Measurements from ENCODE around the gene MAP4K2. TPM values are rescaled to one million over a fixed set of nuclear protein-coding genes. Genes with fewer than 3 reads are reported as not detected.
"Not testable (repeated sequence)": the region's sequence is repeated elsewhere in the genome, so short reads cannot be mapped to it uniquely, and the experiment has no call there.

MAP4K2 gene
- total RNA-seq = 9.8 TPM

- peak; percentile 73 for DNase-seq
These were observed at the start of gene MAP4K2 for GRCh38 chr11:64803158-64803845. MAP4K2 (minus strand) TSS chr11:64803214; CDS start chr11:64803149, 65 bp downstream.

- DNase-seq = no peak
These were observed 48.9 kb upstream of the MAP4K2 start for GRCh38 chr11:64851831-64852351.

GRCh38 chr11:64850979-64851567 is 48.1 kb upstream of the MAP4K2 start:
- no peak for DNase-seq

GRCh38 chr11:64849598-64850356 is 46.8 kb upstream of the MAP4K2 start:
- DNase-seq = no peak

GRCh38 chr11:64848826-64849597 is 46.0 kb upstream of the MAP4K2 start:
- no peak for DNase-seq

GRCh38 chr11:64848214-64848825 is 45.3 kb upstream of the MAP4K2 start:
- no peak for DNase-seq

- DNase-seq = peak; percentile 74
These were observed 44.1 kb upstream of the MAP4K2 start for GRCh38 chr11:64846998-64847666.

- DNase-seq = not testable (repeated sequence)
These were observed 42.7 kb upstream of the MAP4K2 start for GRCh38 chr11:64845776-64846129.

- no peak for DNase-seq
These were observed 42.2 kb upstream of the MAP4K2 start for GRCh38 chr11:64845129-64845775.

GRCh38 chr11:64844330-64845128 is 41.5 kb upstream of the MAP4K2 start, which contains the start of gene CDC42BPG:
CDC42BPG (minus strand) TSS chr11:64844653; CDS start chr11:64844569, 84 bp downstream.
- DNase-seq = no peak

GRCh38 chr11:64843686-64844329 is 40.8 kb upstream of the MAP4K2 start:
- no peak for DNase-seq

- DNase-seq = no peak
These were observed 40.1 kb upstream of the MAP4K2 start for GRCh38 chr11:64842851-64843685.

GRCh38 chr11:64842366-64842759 is 39.3 kb upstream of the MAP4K2 start:
- DNase-seq = no peak

GRCh38 chr11:64841592-64842365 is 38.8 kb upstream of the MAP4K2 start:
- no peak for DNase-seq

- no peak for DNase-seq
These were observed 37.1 kb upstream of the MAP4K2 start for GRCh38 chr11:64839887-64840782.

GRCh38 chr11:64839335-64839734 is 36.3 kb upstream of the MAP4K2 start:
- DNase-seq = no peak

Data from occipital lobe (tissue), 2 donors.